Activated CD8-positive, alpha-beta T cell treated with anti-CD3 and anti-CD28 coated beads for 36 hours (primary cell): ENCODE measurements around the gene PKHD1. TPM values are rescaled to one million over a fixed set of nuclear protein-coding genes. Genes with fewer than 3 reads are reported as not detected.

Experiments
- ATAC-seq: fragments of 200-7000 bp; cut with Tn5 transposase; one replicate; pipeline ENCODE4 v1.10.0; 2021; ENCODE audit warnings: mild to moderate bottlenecking, moderate library complexity
- CTCF ChIA-PET: fragments of 350-600 bp; sonication (Branson Sonifier 250); formaldehyde crosslinking; loops from one replicate; lab custom pipeline; 2021; ENCODE audit warnings: antibody characterized with exemption; lab: Charles Lee
- POLR2A ChIA-PET: fragments of 350-600 bp; sonication (Branson Sonifier 250); formaldehyde crosslinking; loops from one replicate; lab custom pipeline; 2021; ENCODE audit warnings: antibody characterized with exemption; lab: Charles Lee
- DNase-seq: peaks from one replicate; pipeline ENCODE4 v3.0.0-alpha.2; 2020
- H3K27ac Mint-ChIP-seq: one replicate; pipeline ENCODE4 v1.8.0; 2021; ENCODE audit warnings: mild to moderate bottlenecking, mixed read lengths
- H3K27me3 Mint-ChIP-seq: one replicate; pipeline ENCODE4 v1.8.0; 2021; ENCODE audit warnings: mixed read lengths
- H3K36me3 Mint-ChIP-seq: one replicate; pipeline ENCODE4 v1.8.0; 2021; ENCODE audit warnings: low read depth, mixed read lengths
- H3K4me1 Mint-ChIP-seq: one replicate; pipeline ENCODE4 v1.8.0; 2021; ENCODE audit warnings: low read depth, mixed read lengths
- H3K4me3 Mint-ChIP-seq: one replicate; pipeline ENCODE4 v1.8.0; 2021; ENCODE audit warnings: mild to moderate bottlenecking, moderate library complexity, mixed read lengths
- H3K9me3 Mint-ChIP-seq: one replicate; pipeline ENCODE4 v1.8.0; 2021; ENCODE audit warnings: mixed read lengths
- intact Hi-C: fragments of 100-400 bp; cut with micrococcal nuclease; formaldehyde crosslinking; loops from one replicate; pipeline ENCODE4 v1.10.0; 2022
- total RNA-seq, 2 experiments: library from RNA; stranded (reverse); gene quantifications; one replicate each; pipeline ENCODE4 v1.2.3, GENCODE V29; 2021
- TF ChIP-seq, protein P1 (sequence below): fragments of 200-600 bp; IDR thresholded peaks from one replicate; pipeline ENCODE4 v1.8.0; 2022; ENCODE audit warnings: antibody characterized with exemption, mild to moderate bottlenecking

The PKHD1 gene
- total RNA-seq, 2 experiments from 2014 or later: not detected

DNA sequence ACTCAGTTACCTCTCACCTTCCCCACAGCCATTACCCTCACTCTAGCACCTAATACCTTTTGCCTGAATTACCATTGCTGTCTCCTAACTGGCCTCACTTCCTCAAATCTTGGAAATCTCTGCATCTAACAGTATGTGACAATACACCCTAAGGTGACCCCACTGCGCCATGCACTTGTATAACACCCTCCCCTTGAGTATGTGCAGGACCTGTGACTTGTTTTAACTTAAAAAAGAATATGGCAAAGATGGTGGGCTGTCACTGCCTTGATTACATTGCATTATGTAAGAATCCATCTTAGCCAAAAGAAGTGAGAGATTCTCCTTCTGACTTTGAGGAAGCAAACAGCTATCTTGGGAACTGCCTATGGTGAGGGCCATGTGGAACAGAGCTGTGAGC, 29.9 kb upstream of the PKHD1 start:
- Mint-ChIP-seq H3K4me3 (no peak overlapping the region), H3K4me1 (no peaks in the 10 kb centered on the region), H3K9me3 (peaks cover 5% of the 10 kb centered on the region), H3K36me3 (peaks cover under 1% of the 10 kb centered on the region), H3K27ac (no peak overlapping the region), H3K27me3 (peaks cover 15% of the 10 kb centered on the region)
- POLR2A ChIA-PET: no interaction called here
- intact Hi-C loops: no loop called here
- ATAC-seq (no peak), DNase-seq (no peak)
- TF ChIP-seq, protein P1, sequence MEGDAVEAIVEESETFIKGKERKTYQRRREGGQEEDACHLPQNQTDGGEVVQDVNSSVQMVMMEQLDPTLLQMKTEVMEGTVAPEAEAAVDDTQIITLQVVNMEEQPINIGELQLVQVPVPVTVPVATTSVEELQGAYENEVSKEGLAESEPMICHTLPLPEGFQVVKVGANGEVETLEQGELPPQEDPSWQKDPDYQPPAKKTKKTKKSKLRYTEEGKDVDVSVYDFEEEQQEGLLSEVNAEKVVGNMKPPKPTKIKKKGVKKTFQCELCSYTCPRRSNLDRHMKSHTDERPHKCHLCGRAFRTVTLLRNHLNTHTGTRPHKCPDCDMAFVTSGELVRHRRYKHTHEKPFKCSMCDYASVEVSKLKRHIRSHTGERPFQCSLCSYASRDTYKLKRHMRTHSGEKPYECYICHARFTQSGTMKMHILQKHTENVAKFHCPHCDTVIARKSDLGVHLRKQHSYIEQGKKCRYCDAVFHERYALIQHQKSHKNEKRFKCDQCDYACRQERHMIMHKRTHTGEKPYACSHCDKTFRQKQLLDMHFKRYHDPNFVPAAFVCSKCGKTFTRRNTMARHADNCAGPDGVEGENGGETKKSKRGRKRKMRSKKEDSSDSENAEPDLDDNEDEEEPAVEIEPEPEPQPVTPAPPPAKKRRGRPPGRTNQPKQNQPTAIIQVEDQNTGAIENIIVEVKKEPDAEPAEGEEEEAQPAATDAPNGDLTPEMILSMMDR: no peak
- CTCF ChIA-PET: no interaction called here

DNA sequence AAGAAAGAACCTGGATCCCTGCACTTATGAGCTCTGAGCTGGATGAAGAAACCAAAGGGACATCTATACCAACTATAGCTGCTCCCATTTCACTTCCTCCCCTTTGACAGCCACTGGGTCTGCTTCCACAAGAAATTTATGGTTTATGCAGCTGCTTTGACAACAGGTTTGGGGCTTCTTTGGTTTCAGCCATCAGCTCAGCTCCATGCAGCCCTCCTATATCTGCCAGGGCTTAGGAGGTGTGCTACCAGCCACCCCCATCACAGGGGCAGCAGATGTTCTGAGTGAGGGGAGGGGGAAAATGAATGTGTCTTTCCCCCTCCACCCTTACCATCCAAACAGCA, 29.2 kb upstream of the PKHD1 start:
- ATAC-seq (no peak), DNase-seq (no peak)
- peaks cover 20% of the 10 kb centered on the region for H3K27me3 Mint-ChIP-seq
- intact Hi-C loops: no loop called here
- peaks cover 5% of the 10 kb centered on the region for H3K9me3 Mint-ChIP-seq
- ChIA-PET CTCF (no interaction called here), POLR2A (no interaction called here)
- TF ChIP-seq, protein P1: no peak
- no peak overlapping the region for H3K27ac Mint-ChIP-seq
- no peak overlapping the region for H3K4me3 Mint-ChIP-seq
- H3K36me3 Mint-ChIP-seq: peaks cover 2% of the 10 kb centered on the region
- H3K4me1 Mint-ChIP-seq: no peaks in the 10 kb centered on the region

DNA sequence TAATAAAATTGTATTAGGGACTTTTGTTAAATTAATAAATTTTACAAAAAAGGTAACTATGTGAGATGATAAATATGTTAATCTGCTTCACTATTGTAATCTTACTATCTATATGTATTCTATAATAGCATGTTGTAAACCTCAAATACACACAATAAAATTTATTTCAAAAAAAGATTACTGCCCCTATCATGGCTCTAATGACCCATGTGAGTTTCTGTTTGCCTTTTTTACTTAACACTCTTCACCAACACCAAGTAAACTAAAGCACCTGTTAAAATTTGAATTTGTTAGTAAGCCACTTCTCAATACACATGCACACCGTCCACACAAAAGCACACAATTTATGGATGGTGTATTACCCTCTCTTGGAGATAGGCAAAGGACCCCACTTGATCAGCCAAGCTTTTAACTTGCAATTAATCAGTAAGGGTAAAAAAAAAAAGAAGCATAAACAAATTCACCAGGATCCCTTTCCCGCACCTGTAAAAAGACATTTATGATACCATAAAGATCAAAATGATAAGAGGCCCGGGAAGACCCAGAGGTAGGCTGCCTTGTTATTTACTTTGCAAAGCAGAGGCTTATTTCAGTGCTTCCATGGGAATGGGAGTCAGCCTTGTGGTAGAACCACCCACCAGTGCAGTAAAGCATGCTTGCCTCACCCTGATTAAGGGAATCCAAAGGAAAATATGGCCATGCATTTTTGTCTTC, 28.6 kb upstream of the PKHD1 start:
- H3K27ac Mint-ChIP-seq: no peak overlapping the region
- CTCF ChIA-PET: interaction anchor here (0.7 kb wide), 1 partner anchor 66 kb away, joined by 3 read pairs; no protein-coding TSS in a partner anchor
- intact Hi-C loops: no loop called here
- H3K36me3 Mint-ChIP-seq: peaks cover 2% of the 10 kb centered on the region
- no peak for ATAC-seq
- peaks cover 21% of the 10 kb centered on the region for H3K27me3 Mint-ChIP-seq
- peaks cover 5% of the 10 kb centered on the region for H3K9me3 Mint-ChIP-seq
- no peaks in the 10 kb centered on the region for H3K4me1 Mint-ChIP-seq
- no peak overlapping the region for H3K4me3 Mint-ChIP-seq
- TF ChIP-seq, protein P1: no peak
- POLR2A ChIA-PET: no interaction called here
- no peak for DNase-seq

DNA sequence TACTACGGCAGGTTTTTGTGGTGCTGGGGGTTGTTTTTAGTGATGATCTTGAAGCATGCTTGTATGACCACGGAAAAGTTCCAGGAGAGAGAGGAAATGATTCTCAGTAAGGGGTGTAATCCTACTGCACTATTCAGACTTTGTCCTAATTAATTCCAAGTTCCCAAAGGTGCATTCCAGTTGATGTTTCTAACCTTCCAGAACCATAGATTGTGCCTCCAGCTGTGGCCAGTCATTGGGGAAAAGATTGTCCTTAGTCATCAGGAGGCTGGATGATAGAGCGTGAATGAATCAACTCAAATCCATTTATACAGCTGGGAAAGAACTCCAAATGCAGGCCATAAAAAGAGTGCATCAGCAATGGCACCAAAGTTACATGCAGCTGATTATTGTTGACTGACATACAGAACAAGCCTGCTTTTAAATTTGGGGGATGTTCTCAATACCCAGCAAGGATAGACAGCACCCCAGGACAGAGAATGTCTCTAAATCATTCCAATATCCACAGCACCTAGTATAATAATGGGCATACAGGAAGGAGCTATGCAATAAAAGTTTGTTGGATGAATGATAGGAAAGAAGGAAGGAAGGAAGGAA, 27.8 kb upstream of the PKHD1 start:
- no peak overlapping the region for H3K4me3 Mint-ChIP-seq
- H3K36me3 Mint-ChIP-seq: peaks cover 2% of the 10 kb centered on the region
- ATAC-seq (no peak), DNase-seq (no peak)
- H3K27me3 Mint-ChIP-seq: peaks cover 21% of the 10 kb centered on the region
- POLR2A ChIA-PET: no interaction called here
- H3K27ac Mint-ChIP-seq: no peak overlapping the region
- CTCF ChIA-PET: interaction anchor here (0.7 kb wide), 1 partner anchor 66 kb away, joined by 3 read pairs; no protein-coding TSS in a partner anchor
- intact Hi-C loops: no loop called here
- no peaks in the 10 kb centered on the region for H3K4me1 Mint-ChIP-seq
- peaks cover 5% of the 10 kb centered on the region for H3K9me3 Mint-ChIP-seq
- TF ChIP-seq, protein P1: no peak

DNA sequence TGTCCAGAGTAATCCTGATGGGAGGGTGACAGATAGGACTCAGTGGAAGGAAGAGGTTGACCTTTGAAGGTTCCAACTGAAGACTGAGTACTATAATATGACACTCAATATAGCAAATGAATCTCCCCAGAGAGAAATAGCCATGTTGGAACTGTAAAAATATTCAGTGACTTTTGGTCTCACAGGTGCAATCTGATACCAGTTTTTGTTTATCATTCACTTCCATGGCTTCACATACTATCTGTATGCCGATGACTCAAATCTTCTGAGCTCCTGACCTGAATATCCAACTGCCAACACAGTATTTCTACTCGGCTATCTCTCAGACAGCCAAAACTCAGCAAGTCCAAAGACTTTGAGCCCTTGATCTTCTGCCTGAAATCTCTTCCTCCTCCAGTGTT, 21.8 kb upstream of the PKHD1 start:
- POLR2A ChIA-PET: no interaction called here
- no peaks in the 10 kb centered on the region for H3K4me1 Mint-ChIP-seq
- peaks cover 2% of the 10 kb centered on the region for H3K36me3 Mint-ChIP-seq
- no peaks in the 10 kb centered on the region for H3K9me3 Mint-ChIP-seq
- no peak overlapping the region for H3K4me3 Mint-ChIP-seq
- intact Hi-C loops: no loop called here
- ATAC-seq (no peak), DNase-seq (no peak)
- TF ChIP-seq, protein P1: no peak
- CTCF ChIA-PET: no interaction called here
- H3K27ac Mint-ChIP-seq: no peak overlapping the region
- H3K27me3 Mint-ChIP-seq: peaks cover 10% of the 10 kb centered on the region
